Mammary epithelial cell (primary cell): ENCODE results near the gene FBXW5.

ENCODE experiments used
- EZH2 ChIP-seq: IDR thresholded peaks from 2 replicates; pipeline ENCODE4 v1.6.1; 2012; ENCODE audit warnings: low read length, inconsistent platforms, borderline replicate concordance
- TF ChIP-seq, protein P1 (sequence below), 2 donors: IDR thresholded peaks in 1 of 2; conservative IDR thresholded peaks in 1 of 2; 2 replicates each; pipeline ENCODE4 v1.5.1; 2011 to 2012; ENCODE audit warnings: inconsistent platforms in 2 of 2, low read length in 2 of 2, mild to moderate bottlenecking in 2 of 2, control low read depth in 1 of 2, low read depth in 1 of 2; ENCODE audit not compliant: insufficient read depth in 1 of 2; ENCODE audit errors: extremely low read depth in 1 of 2

DNA sequence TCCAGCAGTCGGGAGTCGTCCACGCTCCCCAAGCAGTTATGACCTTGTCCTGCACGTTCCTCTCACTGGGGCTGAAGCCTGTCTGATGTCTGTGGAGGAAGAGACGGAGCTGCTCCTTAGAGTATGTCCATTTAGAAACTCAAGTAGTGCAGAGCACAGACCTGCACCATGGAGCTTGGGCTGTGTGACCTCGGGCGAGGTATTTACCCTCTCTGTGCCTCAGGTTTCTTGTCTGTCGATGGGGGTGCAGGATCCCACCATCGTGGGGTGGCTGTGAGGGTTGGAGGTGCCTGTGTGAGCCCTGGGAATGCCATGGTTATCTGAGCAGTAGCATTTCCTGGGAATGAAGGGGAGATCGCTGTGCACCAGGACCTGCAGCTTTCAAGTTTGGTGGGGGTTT, 44.0 kb downstream of the FBXW5 start:
- TF ChIP-seq, protein P1, sequence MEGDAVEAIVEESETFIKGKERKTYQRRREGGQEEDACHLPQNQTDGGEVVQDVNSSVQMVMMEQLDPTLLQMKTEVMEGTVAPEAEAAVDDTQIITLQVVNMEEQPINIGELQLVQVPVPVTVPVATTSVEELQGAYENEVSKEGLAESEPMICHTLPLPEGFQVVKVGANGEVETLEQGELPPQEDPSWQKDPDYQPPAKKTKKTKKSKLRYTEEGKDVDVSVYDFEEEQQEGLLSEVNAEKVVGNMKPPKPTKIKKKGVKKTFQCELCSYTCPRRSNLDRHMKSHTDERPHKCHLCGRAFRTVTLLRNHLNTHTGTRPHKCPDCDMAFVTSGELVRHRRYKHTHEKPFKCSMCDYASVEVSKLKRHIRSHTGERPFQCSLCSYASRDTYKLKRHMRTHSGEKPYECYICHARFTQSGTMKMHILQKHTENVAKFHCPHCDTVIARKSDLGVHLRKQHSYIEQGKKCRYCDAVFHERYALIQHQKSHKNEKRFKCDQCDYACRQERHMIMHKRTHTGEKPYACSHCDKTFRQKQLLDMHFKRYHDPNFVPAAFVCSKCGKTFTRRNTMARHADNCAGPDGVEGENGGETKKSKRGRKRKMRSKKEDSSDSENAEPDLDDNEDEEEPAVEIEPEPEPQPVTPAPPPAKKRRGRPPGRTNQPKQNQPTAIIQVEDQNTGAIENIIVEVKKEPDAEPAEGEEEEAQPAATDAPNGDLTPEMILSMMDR (conservative IDR thresholded peaks at IDR 0.05 in 1 of 2, IDR thresholded peaks at IDR 0.05 in 1 of 2; ENCODE audit: extremely low read depth in 1 of 2, insufficient read depth in 1 of 2, low read depth in 1 of 2, low read length in 2 of 2) = no peak
- TF ChIP-seq EZH2 = no peak
